ENCODE data around the gene SLC22A9. TPM values are rescaled to one million over a fixed set of nuclear protein-coding genes. Genes with fewer than 3 reads are reported as not detected.

Gene SLC22A9
- total RNA-seq, 1 donor from 2014 or later: not detected

GRCh38 chr11:63459586-63459985, 90.0 kb downstream of the SLC22A9 start:
- no peak for DNase-seq (ENCODE audit: low spot score)
- Mint-ChIP-seq H3K9me3 (no peaks in the 10 kb centered on the region), H3K4me1 (ENCODE audit: low read depth) (no peaks in the 10 kb centered on the region), H3K27ac (no peak overlapping the region), H3K36me3 (ENCODE audit: low read depth) (no peaks in the 10 kb centered on the region), H3K27me3 (ENCODE audit: insufficient read depth) (peaks cover 12% of the 10 kb centered on the region), H3K4me3 (no peak overlapping the region)
- intact Hi-C loops (cut with micrococcal nuclease): no loop called here

Other genes starting within 250 kb of the SLC22A9 start
- gene SLC22A24, start 225.6 kb upstream of the SLC22A9 start, total RNA-seq: not detected in 2 replicates
- not detected in 2 replicates for gene SLC22A25, start 126.2 kb upstream of the SLC22A9 start, total RNA-seq
- not detected in 2 replicates for gene PLAAT5, start 121.4 kb downstream of the SLC22A9 start, total RNA-seq
- gene LGALS12, start 136.3 kb downstream of the SLC22A9 start, total RNA-seq: not detected in 2 replicates
- gene PLAAT4, start 167.0 kb downstream of the SLC22A9 start, total RNA-seq: 11.8 and 12.2 TPM in 2 replicates
- not detected in 2 replicates for gene PLAAT2, start 193.6 kb downstream of the SLC22A9 start, total RNA-seq
- gene PLAAT3, start 244.6 kb downstream of the SLC22A9 start, total RNA-seq: 2.3 TPM in 2 replicates